AG04449 (cell line): ENCODE results near the gene DCANP1.

Source experiments
- CTCF ChIA-PET: fragments of 350-600 bp; formaldehyde crosslinking; extraction: SDS; loops from one replicate; lab custom pipeline; 2021; ENCODE audit warnings: antibody characterized with exemption; lab: Yijun Ruan, JAX
- POLR2A ChIA-PET: fragments of 400-600, 350-600 bp; formaldehyde crosslinking; extraction: SDS; loops from one replicate; lab custom pipeline; 2020; ENCODE audit warnings: antibody characterized with exemption, inconsistent platforms; lab: Yijun Ruan, JAX
- DNase-seq: peaks from one replicate; pipeline ENCODE4 v3.0.0-alpha.2; 2010; ENCODE audit warnings: low read depth, low spot score
- H3K4me3 ChIP-seq: 2 replicates; pipeline ENCODE4 v1.5.1; 2011; ENCODE audit warnings: low read depth, mild to moderate bottlenecking, control low read depth, low read length
- TF ChIP-seq, protein P1 (sequence below): IDR thresholded peaks from one replicate; pipeline ENCODE4 v1.5.1; 2011; ENCODE audit warnings: mild to moderate bottlenecking, moderate library complexity, low read length, control low read depth, inconsistent platforms; ENCODE audit not compliant: insufficient read depth; ENCODE audit errors: missing control alignments

The DCANP1 gene

GRCh38 chr5:135481387-135481786 lies 34.2 kb upstream of the DCANP1 start:
- no peak overlapping the region for H3K4me3 ChIP-seq
- CTCF ChIA-PET: interaction anchor here (1.7 kb wide), 1 partner anchor 71 kb away, joined by 14 read pairs; no protein-coding TSS in a partner anchor

DNA sequence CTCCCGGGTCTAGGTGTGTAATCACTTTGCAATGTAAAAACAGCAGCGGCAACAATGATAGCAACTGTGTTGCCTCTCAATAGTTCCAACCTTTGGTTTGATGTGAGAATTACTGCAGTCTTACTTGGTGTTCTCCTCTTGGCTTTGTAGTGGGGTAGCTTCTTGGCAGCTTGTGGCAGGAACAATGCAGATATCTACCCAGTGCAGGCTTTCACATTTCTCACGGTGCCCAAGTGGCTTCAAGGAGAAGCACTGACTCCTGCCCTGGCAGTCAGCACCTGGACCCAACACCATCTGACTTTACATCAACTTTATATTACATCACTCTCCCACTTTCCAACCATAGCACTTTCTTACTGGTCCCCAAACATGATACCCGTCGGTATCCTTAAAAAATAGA lies 33.4 kb upstream of the DCANP1 start:
- POLR2A ChIA-PET: no interaction called here
- CTCF ChIA-PET: interaction anchor here (1.0 to 37.5 kb wide), 4 partner anchors 11 to 81 kb away, joined by 3 to 2422 read pairs (median 72); partner anchors contain the start of gene CXCL14
- no peak for DNase-seq
- H3K4me3 ChIP-seq: no peak overlapping the region
- TF ChIP-seq, protein P1, sequence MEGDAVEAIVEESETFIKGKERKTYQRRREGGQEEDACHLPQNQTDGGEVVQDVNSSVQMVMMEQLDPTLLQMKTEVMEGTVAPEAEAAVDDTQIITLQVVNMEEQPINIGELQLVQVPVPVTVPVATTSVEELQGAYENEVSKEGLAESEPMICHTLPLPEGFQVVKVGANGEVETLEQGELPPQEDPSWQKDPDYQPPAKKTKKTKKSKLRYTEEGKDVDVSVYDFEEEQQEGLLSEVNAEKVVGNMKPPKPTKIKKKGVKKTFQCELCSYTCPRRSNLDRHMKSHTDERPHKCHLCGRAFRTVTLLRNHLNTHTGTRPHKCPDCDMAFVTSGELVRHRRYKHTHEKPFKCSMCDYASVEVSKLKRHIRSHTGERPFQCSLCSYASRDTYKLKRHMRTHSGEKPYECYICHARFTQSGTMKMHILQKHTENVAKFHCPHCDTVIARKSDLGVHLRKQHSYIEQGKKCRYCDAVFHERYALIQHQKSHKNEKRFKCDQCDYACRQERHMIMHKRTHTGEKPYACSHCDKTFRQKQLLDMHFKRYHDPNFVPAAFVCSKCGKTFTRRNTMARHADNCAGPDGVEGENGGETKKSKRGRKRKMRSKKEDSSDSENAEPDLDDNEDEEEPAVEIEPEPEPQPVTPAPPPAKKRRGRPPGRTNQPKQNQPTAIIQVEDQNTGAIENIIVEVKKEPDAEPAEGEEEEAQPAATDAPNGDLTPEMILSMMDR: no peak

More at GRCh38 chr5:135481387-135481786, 34.2 kb upstream of the DCANP1 start:
- TF ChIP-seq, protein P1: no peak
- POLR2A ChIA-PET: no interaction called here
- DNase-seq: no peak

GRCh38 chr5:135478938-135479337 lies 31.8 kb upstream of the DCANP1 start:
- H3K4me3 ChIP-seq: no peak overlapping the region
- TF ChIP-seq, protein P1: no peak
- CTCF ChIA-PET: interaction anchor here (1.5 to 37.5 kb wide), 4 partner anchors 9 to 83 kb away, joined by 3 to 2422 read pairs (median 72); partner anchors contain the start of gene CXCL14
- DNase-seq: no peak
- POLR2A ChIA-PET: no interaction called here

DNA sequence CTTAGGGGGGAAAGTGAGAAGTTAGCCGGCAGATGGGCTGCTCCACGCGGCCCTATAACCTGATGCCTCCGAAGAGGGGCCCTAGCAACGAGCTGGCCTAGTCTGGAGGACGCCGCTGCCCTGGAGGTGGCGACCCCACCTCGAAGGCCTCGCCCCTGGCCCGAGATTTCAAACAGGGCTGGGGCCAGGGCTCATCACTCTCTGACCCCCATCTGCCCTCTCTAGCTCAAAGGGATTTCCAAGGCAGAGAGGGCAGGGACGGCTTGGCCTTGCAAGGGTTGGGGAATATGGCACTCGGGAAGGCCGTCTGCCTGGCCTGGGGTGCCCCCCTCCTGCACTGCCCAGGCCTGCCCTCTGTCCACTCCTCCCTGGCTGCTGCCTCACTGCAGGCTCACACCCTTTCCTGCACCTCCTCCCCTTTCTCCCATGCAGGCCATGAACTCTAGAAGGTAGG lies 30.5 kb upstream of the DCANP1 start:
- no peak overlapping the region for H3K4me3 ChIP-seq
- CTCF ChIA-PET: interaction anchor here (1.5 to 37.5 kb wide), 4 partner anchors 10 to 84 kb away, joined by 3 to 2422 read pairs (median 72); partner anchors contain the start of gene CXCL14
- no peak for DNase-seq
- POLR2A ChIA-PET: no interaction called here
- TF ChIP-seq, protein P1: no peak

DNA sequence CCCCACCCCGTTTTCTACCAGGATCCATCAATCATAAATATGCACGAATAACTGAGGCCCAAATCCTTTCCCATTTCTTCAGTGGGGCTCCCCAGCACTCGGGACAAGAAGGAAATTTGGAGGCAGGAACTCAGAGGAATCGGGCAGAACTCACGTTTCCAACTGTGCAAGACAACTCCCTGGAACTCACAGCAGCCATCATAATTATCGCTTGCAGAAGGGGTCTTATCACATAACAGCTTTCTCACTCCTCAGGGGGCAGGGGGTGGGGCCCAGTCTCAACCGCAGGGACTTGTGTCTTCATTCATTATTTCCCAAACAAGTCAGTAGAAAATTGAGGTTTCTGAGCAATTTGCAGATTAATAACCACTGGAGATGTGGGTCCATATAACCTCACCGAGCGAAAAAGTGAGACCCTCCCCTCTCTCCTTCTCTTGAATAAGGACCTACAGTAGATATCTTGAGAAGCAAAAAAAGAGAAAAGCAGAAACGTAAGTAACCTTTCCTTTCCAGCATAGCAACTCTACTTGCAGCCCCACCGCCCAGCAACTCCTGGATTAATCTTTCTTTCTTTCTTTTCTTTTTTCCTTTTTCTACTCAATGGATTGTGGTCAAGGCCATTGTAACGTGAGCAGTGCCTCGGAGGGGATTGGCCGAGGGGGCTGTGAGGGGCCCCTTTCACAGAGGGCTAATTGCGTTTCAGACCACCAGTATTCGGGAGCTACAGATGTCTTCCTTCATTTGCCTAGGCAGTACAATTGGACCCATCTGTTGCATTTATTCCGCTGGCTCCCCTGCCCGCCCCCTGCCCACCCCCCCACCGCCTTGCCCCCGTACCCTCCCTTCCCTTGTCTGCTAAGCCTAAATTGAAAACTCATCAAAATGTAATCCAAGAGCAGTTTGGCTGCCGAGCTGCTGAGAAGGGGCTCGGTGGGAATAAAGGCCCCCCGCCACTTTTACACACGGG lies 29.8 kb upstream of the DCANP1 start:
- no peak for DNase-seq
- POLR2A ChIA-PET: no interaction called here
- TF ChIP-seq, protein P1: no peak
- CTCF ChIA-PET: interaction anchor here (5.3 to 37.5 kb wide), 3 partner anchors 13 to 85 kb away, joined by 30 to 2422 read pairs (median 114); partner anchors contain the start of gene CXCL14
- H3K4me3 ChIP-seq: no peak overlapping the region
